HEK293 (cell line): ENCODE measurements around the gene STUM.

Experiments used
- CTCF ChIP-seq: fragments of 450-650 bp; formaldehyde crosslinking; IDR thresholded peaks from 2 replicates; pipeline ENCODE4 v1.5.1; 2016; ENCODE audit warnings: missing biosample characterization, missing genetic modification characterization
- KLF9 ChIP-seq: fragments of 450-650 bp; formaldehyde crosslinking; IDR thresholded peaks from 2 replicates; pipeline ENCODE4 v1.5.1; 2016; ENCODE audit warnings: missing biosample characterization, missing genetic modification characterization, low read depth
- RBAK ChIP-seq: fragments of 450-650 bp; formaldehyde crosslinking; IDR thresholded peaks from 2 replicates; pipeline ENCODE4 v1.5.1; 2016; ENCODE audit warnings: missing biosample characterization, missing genetic modification characterization
- ZBTB8A ChIP-seq: fragments of 450-650 bp; formaldehyde crosslinking; IDR thresholded peaks from 2 replicates; pipeline ENCODE4 v1.5.1; 2016; ENCODE audit warnings: missing biosample characterization, missing genetic modification characterization
- ZNF19 ChIP-seq: fragments of 450-650 bp; formaldehyde crosslinking; IDR thresholded peaks from 2 replicates; pipeline ENCODE4; 2016; ENCODE audit warnings: missing biosample characterization, missing genetic modification characterization, low read depth

- TF ChIP-seq RBAK (no peak), KLF9 (tag by site-specific recombination) (no peak), CTCF (tag by site-specific recombination) (no peak), ZNF19 (tag by site-specific recombination) (no peak), ZBTB8A (tag by site-specific recombination) (no peak)
Measured at GRCh38 chr1:226506921-226507320, 41.6 kb upstream of the STUM start.
